IMR-90 (cell line): ENCODE measurements around the gene PAEP. TPM values are rescaled to one million over a fixed set of nuclear protein-coding genes. Genes with fewer than 3 reads are reported as not detected.

Experiments
- ATAC-seq: fragments of 200-7000 bp; cut with Tn5 transposase; 2 replicates; pipeline ENCODE4 v1.9.1; 2020; ENCODE audit warnings: low read depth, mild to moderate bottlenecking, moderate library complexity
- BruUV-seq: library from RNA; stranded (reverse); fragments of 400-500 nt; replicated peaks from 2 replicates; lab custom pipeline; 2021; lab: Mats Ljungman, UMichigan
- CTCF ChIA-PET: fragments of 300-600 bp; formaldehyde crosslinking; extraction: SDS; loops from one replicate; lab custom pipeline; 2021; ENCODE audit warnings: antibody characterized with exemption; lab: Yijun Ruan, JAX
- POLR2A ChIA-PET: fragments of 300-600 bp; sonication (Branson Sonifier 250); formaldehyde crosslinking; loops from one replicate; lab custom pipeline; 2022; ENCODE audit warnings: antibody characterized with exemption; ENCODE audit not compliant: unreplicated experiment; lab: Charles Lee
- DNase-seq: peaks from one replicate; pipeline ENCODE4 v3.0.0; 2013
- H2AFZ ChIP-seq: replicated peaks from 2 replicates; pipeline ENCODE3; 2013; ENCODE audit warnings: low read length, mild to moderate bottlenecking; ENCODE audit not compliant: poor library complexity
- H2AK5ac ChIP-seq: 2 replicates; pipeline ENCODE4 v1.6.1; 2013; ENCODE audit warnings: low read depth, low read length, inconsistent platforms
- H2AK9ac ChIP-seq: replicated peaks from 2 replicates; pipeline ENCODE3; 2013; ENCODE audit warnings: mild to moderate bottlenecking, low read depth, low read length, moderate library complexity; ENCODE audit not compliant: poor library complexity
- H2BK120ac ChIP-seq: 2 replicates; pipeline ENCODE4 v1.6.1; 2013; ENCODE audit warnings: low read depth, low read length, inconsistent platforms
- H2BK15ac ChIP-seq: 3 replicates; pipeline ENCODE4 v1.6.1; 2013; ENCODE audit warnings: low read depth, low read length, inconsistent platforms
- H2BK20ac ChIP-seq: 2 replicates; pipeline ENCODE4 v1.6.1; 2013; ENCODE audit warnings: low read depth, mild to moderate bottlenecking, inconsistent platforms, low read length, moderate library complexity
- H2BK5ac ChIP-seq: 2 replicates; pipeline ENCODE4 v1.6.1; 2013; ENCODE audit warnings: mild to moderate bottlenecking, low read depth, low read length, inconsistent platforms; ENCODE audit not compliant: poor library complexity, severe bottlenecking
- H3K14ac ChIP-seq: replicated peaks from 2 replicates; pipeline ENCODE4 v1.6.1; 2013; ENCODE audit warnings: low read depth, low read length, inconsistent platforms
- H3K18ac ChIP-seq: 2 replicates; pipeline ENCODE4 v1.6.1; 2013; ENCODE audit warnings: low read depth, low read length, control low read depth
- H3K23ac ChIP-seq: 2 replicates; pipeline ENCODE4 v1.6.1; 2013; ENCODE audit warnings: low read depth, low read length, inconsistent platforms
- H3K27ac ChIP-seq: 2 replicates; pipeline ENCODE4 v1.5.1; 2013; ENCODE audit warnings: mild to moderate bottlenecking, control low read depth, low read length; ENCODE audit not compliant: insufficient read depth
- H3K27me3 ChIP-seq: 2 replicates; pipeline ENCODE4 v1.6.1; 2013; ENCODE audit warnings: low read length; ENCODE audit not compliant: control insufficient read depth, insufficient read depth
- H3K36me3 ChIP-seq: 2 replicates; pipeline ENCODE4 v1.6.1; 2013; ENCODE audit warnings: low read length, mixed read lengths; ENCODE audit not compliant: control insufficient read depth, insufficient read depth
- H3K4ac ChIP-seq: 2 replicates; pipeline ENCODE4 v1.6.1; 2013; ENCODE audit warnings: low read depth, low read length, inconsistent platforms
- H3K4me1 ChIP-seq: 2 replicates; pipeline ENCODE4 v1.6.1; 2013; ENCODE audit warnings: low read length, mixed read lengths; ENCODE audit not compliant: control insufficient read depth, insufficient read depth
- H3K4me2 ChIP-seq: 2 replicates; pipeline ENCODE4 v1.6.1; 2013; ENCODE audit warnings: low read depth, mild to moderate bottlenecking, control low read depth, low read length, moderate library complexity
- H3K4me3 ChIP-seq: 2 replicates; pipeline ENCODE4 v1.5.1; 2013; ENCODE audit warnings: low read depth, mild to moderate bottlenecking, control low read depth, low read length, moderate library complexity; ENCODE audit not compliant: insufficient read depth
- H3K56ac ChIP-seq: 2 replicates; pipeline ENCODE4 v1.6.1; 2013; ENCODE audit warnings: low read length, inconsistent platforms; ENCODE audit not compliant: insufficient read depth; ENCODE audit errors: extremely low read depth
- H3K79me1 ChIP-seq, 2 experiments: 2 replicates each; pipeline ENCODE4 v1.6.1; 2013; ENCODE audit warnings: low read length in 2 of 2, inconsistent platforms in 1 of 2, low read depth in 1 of 2
- H3K9ac ChIP-seq: 2 replicates; pipeline ENCODE4 v1.6.1; 2013; ENCODE audit warnings: low read depth, low read length, control low read depth
- H3K9me1 ChIP-seq: 2 replicates; pipeline ENCODE4 v1.6.1; 2013; ENCODE audit warnings: low read length, inconsistent platforms; ENCODE audit not compliant: insufficient read depth
- H3K9me3 ChIP-seq: 2 replicates; pipeline ENCODE4 v1.6.1; 2013; ENCODE audit warnings: low read length; ENCODE audit not compliant: control insufficient read depth, insufficient read depth
- H4K20me1 ChIP-seq: 2 replicates; pipeline ENCODE4 v1.6.1; 2013; ENCODE audit warnings: low read length, inconsistent platforms; ENCODE audit not compliant: insufficient read depth
- H4K5ac ChIP-seq: 2 replicates; pipeline ENCODE4 v1.6.1; 2013; ENCODE audit warnings: mild to moderate bottlenecking, low read depth, low read length, control low read depth
- H4K8ac ChIP-seq, 2 experiments: 2 replicates each; pipeline ENCODE4 v1.6.1; 2013; ENCODE audit warnings: low read depth in 2 of 2, low read length in 2 of 2, control low read depth in 1 of 2, inconsistent platforms in 1 of 2
- H4K91ac ChIP-seq: 2 replicates; pipeline ENCODE4 v1.6.1; 2013; ENCODE audit warnings: low read depth, low read length, inconsistent platforms; ENCODE audit not compliant: insufficient read depth
- CEBPB ChIP-seq: IDR thresholded peaks from 2 replicates; pipeline ENCODE4 v1.6.1; 2012; ENCODE audit warnings: low read depth, low read length, improper control_type of control experiment
- CHD1 ChIP-seq: IDR thresholded peaks from 2 replicates; pipeline ENCODE4 v1.6.1; 2012; ENCODE audit warnings: low read depth, low read length, improper control_type of control experiment
- POLR2A ChIP-seq: IDR thresholded peaks from 2 replicates; pipeline ENCODE4 v1.6.1; 2012; ENCODE audit warnings: mild to moderate bottlenecking, low read depth, low read length
- RCOR1 ChIP-seq: IDR thresholded peaks from 2 replicates; pipeline ENCODE4 v1.6.1; 2012; ENCODE audit warnings: mild to moderate bottlenecking, low read length, improper control_type of control experiment; ENCODE audit not compliant: insufficient replicate concordance
- WGBS, 2 experiments: methylation state at CpG; one replicate each; pipeline versions ENCODE4 v1.1.5 to v1.1.7; 2013; ENCODE audit warnings: missing lambda C conversion rate in 2 of 2; ENCODE audit not compliant: insufficient read length in 1 of 2; ENCODE audit errors: extremely low coverage in 2 of 2; 5-methylcytosine and 5-hydroxymethylcytosine counted together
- dilution Hi-C: fragments of 300-500 bp; cut with HindIII; formaldehyde crosslinking; loops from one replicate; pipeline ENCODE4 v1.14.3; 2018; ENCODE audit warnings: low sequenced_read_pairs; ENCODE audit not compliant: unreplicated experiment
- in situ Hi-C: fragments of 300-500 bp; cut with MboI; formaldehyde crosslinking; loops from 3 replicates; pipeline ENCODE4 v1.14.3; 2019; ENCODE audit warnings: low sequenced_read_pairs, inconsistent platforms, mixed read lengths
- intact Hi-C: fragments of 100-400 bp; cut with micrococcal nuclease; formaldehyde crosslinking; loops from 2 replicates; pipeline ENCODE4 v1.10.0; 2022
- polyA plus RNA-seq, 3 experiments: library from polyadenylated mRNA; depleted of rRNA; stranded (reverse); fragments of >200 nt; gene quantifications; 2 replicates each; pipeline ENCODE4 v1.2.3, GENCODE V29; 2012; ENCODE audit warnings: low replicate concordance in 1 of 3
- total RNA-seq: library from RNA; depleted of rRNA; stranded (reverse); fragments of >200 nt; gene quantifications from 2 replicates; pipeline ENCODE4 v1.2.3, GENCODE V29; 2012
- TF ChIP-seq, protein P1 (sequence below): fragments of 150-350 bp; IDR thresholded peaks from 2 replicates; pipeline ENCODE4 v1.6.1; 2017; ENCODE audit warnings: mild to moderate bottlenecking, antibody characterized with exemption, low read length, low read depth
- TF ChIP-seq, protein P2 (sequence below): conservative IDR thresholded peaks from 2 replicates; pipeline ENCODE4 v1.5.1; 2012; ENCODE audit warnings: mild to moderate bottlenecking, low read depth, low read length, improper control_type of control experiment

PAEP gene
- total and polyA plus RNA-seq, 2 of the 4 experiments (the other 2 are of a cell fraction), result not detected

DNA sequence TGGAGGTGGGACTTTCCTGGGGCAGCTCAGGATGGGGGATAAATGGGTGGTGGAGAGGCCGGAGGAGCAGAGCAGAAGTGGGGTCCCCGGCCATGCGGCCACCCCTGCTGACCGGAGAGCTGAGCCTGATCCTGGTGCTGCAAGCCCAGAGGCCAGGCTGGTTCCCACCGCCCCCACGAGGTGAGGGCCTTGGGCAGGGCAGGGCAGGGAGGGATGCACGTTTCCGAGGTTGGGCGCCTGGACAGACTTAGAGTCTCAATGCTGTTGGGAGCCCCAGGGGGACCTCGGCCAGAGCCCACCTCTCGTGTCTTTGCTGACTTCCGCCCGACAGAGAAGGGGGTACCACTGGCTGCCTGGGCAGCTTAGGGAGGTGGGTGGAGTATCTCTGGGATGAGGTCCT is 10.1 kb upstream of the PAEP start:
- H3K23ac ChIP-seq, result no peak overlapping the region
- no peak overlapping the region for H3K4me2 ChIP-seq
- no peak overlapping the region for H3K4me3 ChIP-seq
- H3K9me3 ChIP-seq, result no peaks in the 10 kb centered on the region
- TF ChIP-seq, protein P1, sequence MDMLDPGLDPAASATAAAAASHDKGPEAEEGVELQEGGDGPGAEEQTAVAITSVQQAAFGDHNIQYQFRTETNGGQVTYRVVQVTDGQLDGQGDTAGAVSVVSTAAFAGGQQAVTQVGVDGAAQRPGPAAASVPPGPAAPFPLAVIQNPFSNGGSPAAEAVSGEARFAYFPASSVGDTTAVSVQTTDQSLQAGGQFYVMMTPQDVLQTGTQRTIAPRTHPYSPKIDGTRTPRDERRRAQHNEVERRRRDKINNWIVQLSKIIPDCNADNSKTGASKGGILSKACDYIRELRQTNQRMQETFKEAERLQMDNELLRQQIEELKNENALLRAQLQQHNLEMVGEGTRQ, result no peak
- TF ChIP-seq CHD1 (no peak), POLR2A (no peak), CEBPB (no peak), RCOR1 (no peak)
- TF ChIP-seq, protein P2, sequence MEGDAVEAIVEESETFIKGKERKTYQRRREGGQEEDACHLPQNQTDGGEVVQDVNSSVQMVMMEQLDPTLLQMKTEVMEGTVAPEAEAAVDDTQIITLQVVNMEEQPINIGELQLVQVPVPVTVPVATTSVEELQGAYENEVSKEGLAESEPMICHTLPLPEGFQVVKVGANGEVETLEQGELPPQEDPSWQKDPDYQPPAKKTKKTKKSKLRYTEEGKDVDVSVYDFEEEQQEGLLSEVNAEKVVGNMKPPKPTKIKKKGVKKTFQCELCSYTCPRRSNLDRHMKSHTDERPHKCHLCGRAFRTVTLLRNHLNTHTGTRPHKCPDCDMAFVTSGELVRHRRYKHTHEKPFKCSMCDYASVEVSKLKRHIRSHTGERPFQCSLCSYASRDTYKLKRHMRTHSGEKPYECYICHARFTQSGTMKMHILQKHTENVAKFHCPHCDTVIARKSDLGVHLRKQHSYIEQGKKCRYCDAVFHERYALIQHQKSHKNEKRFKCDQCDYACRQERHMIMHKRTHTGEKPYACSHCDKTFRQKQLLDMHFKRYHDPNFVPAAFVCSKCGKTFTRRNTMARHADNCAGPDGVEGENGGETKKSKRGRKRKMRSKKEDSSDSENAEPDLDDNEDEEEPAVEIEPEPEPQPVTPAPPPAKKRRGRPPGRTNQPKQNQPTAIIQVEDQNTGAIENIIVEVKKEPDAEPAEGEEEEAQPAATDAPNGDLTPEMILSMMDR, result no peak
- H3K56ac ChIP-seq, result no peak overlapping the region
- no peak overlapping the region for H2AK9ac ChIP-seq
- H4K5ac ChIP-seq, result no peak overlapping the region
- no peaks in the 10 kb centered on the region for H3K79me1 ChIP-seq
- no peaks in the 10 kb centered on the region for H3K36me3 ChIP-seq
- H3K9ac ChIP-seq, result no peak overlapping the region
- H4K20me1 ChIP-seq, result no peaks in the 10 kb centered on the region
- H3K4ac ChIP-seq, result no peak overlapping the region
- H3K18ac ChIP-seq, result no peak overlapping the region
- no peaks in the 10 kb centered on the region for H3K4me1 ChIP-seq
- ChIA-PET CTCF (interaction anchor here (0.5 kb wide), 1 partner anchor 50 kb away, joined by 3 read pairs; no protein-coding TSS in a partner anchor), POLR2A (interaction anchor here (0.6 kb wide), 1 partner anchor 165 kb away, joined by 16 read pairs; no protein-coding TSS in a partner anchor)
- H3K14ac ChIP-seq, result no peak overlapping the region
- no peak overlapping the region for H4K91ac ChIP-seq
- H2BK120ac ChIP-seq, result no peak overlapping the region
- H3K27ac ChIP-seq, result no peak overlapping the region
- no peaks in the 10 kb centered on the region for H3K9me1 ChIP-seq
- intact Hi-C loops (no loop called here), dilution Hi-C loops (no loop called here), in situ Hi-C loops (no loop called here)
- DNase-seq (no peak), ATAC-seq (no peak)
- no peak overlapping the region for H2AFZ ChIP-seq
- no peak overlapping the region for H4K8ac ChIP-seq
- H2BK5ac ChIP-seq, result no peak overlapping the region
- no peaks in the 10 kb centered on the region; the same call in 1 of the 2 replicates for H3K27me3 ChIP-seq
- WGBS, 2 experiments, result 100% methylated on average over 1 of the region's 13 CpGs; no CpG with 5 or more reads in 1 of the 2 experiments
- H2BK20ac ChIP-seq, result no peak overlapping the region
- H2AK5ac ChIP-seq, result no peak overlapping the region
- no peak overlapping the region for H2BK15ac ChIP-seq
- BruUV-seq, result no TSS peak
